ENCODE results near the gene RAD23B. TPM values are rescaled to one million over a fixed set of nuclear protein-coding genes. Genes with fewer than 3 reads are reported as not detected.

RAD23B gene
- total RNA-seq, 1 donor from 2014 or later: 92.4 TPM

GRCh38 chr9:107342476-107343161 is 59.5 kb downstream of the RAD23B start:
- peaks cover 0 to 6% (median 2%) of the 10 kb centered on the region in 3 donors for H3K36me3 ChIP-seq (ENCODE audit: control insufficient read depth in 3 of 3, insufficient read depth in 3 of 3, low read length in 3 of 3)
- H3K9ac ChIP-seq (ENCODE audit: low read depth in 1 of 3, low read length in 3 of 3): no peak overlapping the region
- H3K9me3 ChIP-seq (ENCODE audit: control insufficient read depth in 3 of 3, low read length in 3 of 3): no peaks in the 10 kb centered on the region
- no peaks in the 10 kb centered on the region for H3K27me3 ChIP-seq (ENCODE audit: control insufficient read depth in 3 of 3, insufficient read depth in 3 of 3, low read length in 3 of 3)
- peaks cover 10 to 20% (median 10%) of the 10 kb centered on the region in 3 donors for H3K4me1 ChIP-seq (ENCODE audit: control insufficient read depth in 3 of 3, insufficient read depth in 3 of 3, low read length in 3 of 3)
- H3K4me3 ChIP-seq (ENCODE audit: low read length in 3 of 3): no peak overlapping the region
- no peak overlapping the region for H3K27ac ChIP-seq (ENCODE audit: low read depth, low read length)

- H3K27ac ChIP-seq (ENCODE audit: low read depth, low read length): no peak overlapping the region
These were observed 62.2 kb downstream of the RAD23B start for GRCh38 chr9:107345327-107345726.

GRCh38 chr9:107348836-107349235 is 65.8 kb downstream of the RAD23B start:
- H3K4me1 ChIP-seq (ENCODE audit: control insufficient read depth in 3 of 3, insufficient read depth in 3 of 3, low read length in 3 of 3): peaks cover 0 to 6% (median 0%) of the 10 kb centered on the region in 3 donors
- no peak overlapping the region for H3K9ac ChIP-seq (ENCODE audit: low read depth in 1 of 3, low read length in 3 of 3)
- H3K36me3 ChIP-seq (ENCODE audit: control insufficient read depth in 3 of 3, insufficient read depth in 3 of 3, low read length in 3 of 3): no peaks in the 10 kb centered on the region
- no peaks in the 10 kb centered on the region for H3K9me3 ChIP-seq (ENCODE audit: control insufficient read depth in 3 of 3, low read length in 3 of 3)
- no peak overlapping the region for H3K27ac ChIP-seq (ENCODE audit: low read depth, low read length)
- H3K27me3 ChIP-seq (ENCODE audit: control insufficient read depth in 3 of 3, insufficient read depth in 3 of 3, low read length in 3 of 3): peaks cover 0 to 2% (median 0%) of the 10 kb centered on the region in 3 donors
- no peak overlapping the region for H3K4me3 ChIP-seq (ENCODE audit: low read length in 3 of 3)

More at GRCh38 chr9:107345327-107345726, 62.2 kb downstream of the RAD23B start:
- Histone ChIP-seq H3K4me3 (ENCODE audit: low read length in 3 of 3) (peak overlapping the region in 1 of 3 donors; percentile 19), H3K9ac (ENCODE audit: low read depth in 1 of 3, low read length in 3 of 3) (peak overlapping the region in 1 of 3 donors; percentile 13), H3K27me3 (ENCODE audit: control insufficient read depth in 3 of 3, insufficient read depth in 3 of 3, low read length in 3 of 3) (peaks cover 0 to 2% (median 0%) of the 10 kb centered on the region in 3 donors), H3K36me3 (ENCODE audit: control insufficient read depth in 3 of 3, insufficient read depth in 3 of 3, low read length in 3 of 3) (no peaks in the 10 kb centered on the region), H3K9me3 (ENCODE audit: control insufficient read depth in 3 of 3, low read length in 3 of 3) (no peaks in the 10 kb centered on the region), H3K4me1 (ENCODE audit: control insufficient read depth in 3 of 3, insufficient read depth in 3 of 3, low read length in 3 of 3) (peaks cover 0 to 6% (median 5%) of the 10 kb centered on the region in 3 donors)

GRCh38 chr9:107350443-107350842 is 67.4 kb downstream of the RAD23B start:
- peaks cover 0 to 3% (median 0%) of the 10 kb centered on the region in 3 donors for H3K4me1 ChIP-seq (ENCODE audit: control insufficient read depth in 3 of 3, insufficient read depth in 3 of 3, low read length in 3 of 3)
- no peaks in the 10 kb centered on the region for H3K9me3 ChIP-seq (ENCODE audit: control insufficient read depth in 3 of 3, low read length in 3 of 3)
- H3K27ac ChIP-seq (ENCODE audit: low read depth, low read length): no peak overlapping the region
- no peaks in the 10 kb centered on the region for H3K36me3 ChIP-seq (ENCODE audit: control insufficient read depth in 3 of 3, insufficient read depth in 3 of 3, low read length in 3 of 3)
- H3K9ac ChIP-seq (ENCODE audit: low read depth in 1 of 3, low read length in 3 of 3): no peak overlapping the region
- H3K4me3 ChIP-seq (ENCODE audit: low read length in 3 of 3): no peak overlapping the region
- peaks cover 0 to 2% (median 0%) of the 10 kb centered on the region in 3 donors for H3K27me3 ChIP-seq (ENCODE audit: control insufficient read depth in 3 of 3, insufficient read depth in 3 of 3, low read length in 3 of 3)

- no peak overlapping the region for H3K27ac ChIP-seq (ENCODE audit: low read depth, low read length)
- H3K36me3 ChIP-seq (ENCODE audit: control insufficient read depth in 3 of 3, insufficient read depth in 3 of 3, low read length in 3 of 3): no peaks in the 10 kb centered on the region
- H3K4me3 ChIP-seq (ENCODE audit: low read length in 3 of 3): no peak overlapping the region
- no peak overlapping the region for H3K9ac ChIP-seq (ENCODE audit: low read depth in 1 of 3, low read length in 3 of 3)
- no peaks in the 10 kb centered on the region for H3K9me3 ChIP-seq (ENCODE audit: control insufficient read depth in 3 of 3, low read length in 3 of 3)
- H3K27me3 ChIP-seq (ENCODE audit: control insufficient read depth in 3 of 3, insufficient read depth in 3 of 3, low read length in 3 of 3): peaks cover 0 to 2% (median 0%) of the 10 kb centered on the region in 3 donors
- no peaks in the 10 kb centered on the region for H3K4me1 ChIP-seq (ENCODE audit: control insufficient read depth in 3 of 3, insufficient read depth in 3 of 3, low read length in 3 of 3)
These were observed 68.4 kb downstream of the RAD23B start for GRCh38 chr9:107351382-107352045.

- H3K36me3 ChIP-seq (ENCODE audit: control insufficient read depth in 3 of 3, insufficient read depth in 3 of 3, low read length in 3 of 3): no peaks in the 10 kb centered on the region
- no peak overlapping the region for H3K4me3 ChIP-seq (ENCODE audit: low read length in 3 of 3)
- no peaks in the 10 kb centered on the region for H3K4me1 ChIP-seq (ENCODE audit: control insufficient read depth in 3 of 3, insufficient read depth in 3 of 3, low read length in 3 of 3)
- no peak overlapping the region for H3K9ac ChIP-seq (ENCODE audit: low read depth in 1 of 3, low read length in 3 of 3)
- no peaks in the 10 kb centered on the region for H3K9me3 ChIP-seq (ENCODE audit: control insufficient read depth in 3 of 3, low read length in 3 of 3)
- H3K27ac ChIP-seq (ENCODE audit: low read depth, low read length): no peak overlapping the region
- H3K27me3 ChIP-seq (ENCODE audit: control insufficient read depth in 3 of 3, insufficient read depth in 3 of 3, low read length in 3 of 3): no peaks in the 10 kb centered on the region
These were observed 72.3 kb downstream of the RAD23B start for GRCh38 chr9:107355394-107355793.

- H3K4me3 ChIP-seq (ENCODE audit: low read length in 3 of 3): no peak overlapping the region
- no peak overlapping the region for H3K9ac ChIP-seq (ENCODE audit: low read depth in 1 of 3, low read length in 3 of 3)
- H3K4me1 ChIP-seq (ENCODE audit: control insufficient read depth in 3 of 3, insufficient read depth in 3 of 3, low read length in 3 of 3): no peaks in the 10 kb centered on the region
- H3K9me3 ChIP-seq (ENCODE audit: control insufficient read depth in 3 of 3, low read length in 3 of 3): no peaks in the 10 kb centered on the region
- no peaks in the 10 kb centered on the region for H3K36me3 ChIP-seq (ENCODE audit: control insufficient read depth in 3 of 3, insufficient read depth in 3 of 3, low read length in 3 of 3)
- no peak overlapping the region for H3K27ac ChIP-seq (ENCODE audit: low read depth, low read length)
- H3K27me3 ChIP-seq (ENCODE audit: control insufficient read depth in 3 of 3, insufficient read depth in 3 of 3, low read length in 3 of 3): no peaks in the 10 kb centered on the region
These were observed 75.9 kb downstream of the RAD23B start for GRCh38 chr9:107358986-107359385.

- H3K36me3 ChIP-seq (ENCODE audit: control insufficient read depth in 3 of 3, insufficient read depth in 3 of 3, low read length in 3 of 3): no peaks in the 10 kb centered on the region
These were observed 77.0 kb downstream of the RAD23B start for GRCh38 chr9:107360098-107360497.

GRCh38 chr9:107361816-107362215 is 78.7 kb downstream of the RAD23B start:
- no peak overlapping the region for H3K9ac ChIP-seq (ENCODE audit: low read depth in 1 of 3, low read length in 3 of 3)
- H3K36me3 ChIP-seq (ENCODE audit: control insufficient read depth in 3 of 3, insufficient read depth in 3 of 3, low read length in 3 of 3): no peaks in the 10 kb centered on the region
- no peaks in the 10 kb centered on the region for H3K4me1 ChIP-seq (ENCODE audit: control insufficient read depth in 3 of 3, insufficient read depth in 3 of 3, low read length in 3 of 3)
- H3K27ac ChIP-seq (ENCODE audit: low read depth, low read length): no peak overlapping the region
- H3K9me3 ChIP-seq (ENCODE audit: control insufficient read depth in 3 of 3, low read length in 3 of 3): no peaks in the 10 kb centered on the region
- no peaks in the 10 kb centered on the region for H3K27me3 ChIP-seq (ENCODE audit: control insufficient read depth in 3 of 3, insufficient read depth in 3 of 3, low read length in 3 of 3)
- no peak overlapping the region for H3K4me3 ChIP-seq (ENCODE audit: low read length in 3 of 3)

More at GRCh38 chr9:107360098-107360497, 77.0 kb downstream of the RAD23B start:
- no peak overlapping the region for H3K4me3 ChIP-seq (ENCODE audit: low read length in 3 of 3)
- H3K9me3 ChIP-seq (ENCODE audit: control insufficient read depth in 3 of 3, low read length in 3 of 3): no peaks in the 10 kb centered on the region
- no peak overlapping the region for H3K9ac ChIP-seq (ENCODE audit: low read depth in 1 of 3, low read length in 3 of 3)
- H3K27ac ChIP-seq (ENCODE audit: low read depth, low read length): no peak overlapping the region
- H3K4me1 ChIP-seq (ENCODE audit: control insufficient read depth in 3 of 3, insufficient read depth in 3 of 3, low read length in 3 of 3): no peaks in the 10 kb centered on the region
- H3K27me3 ChIP-seq (ENCODE audit: control insufficient read depth in 3 of 3, insufficient read depth in 3 of 3, low read length in 3 of 3): no peaks in the 10 kb centered on the region

GRCh38 chr9:107363516-107364152 is 80.6 kb downstream of the RAD23B start:
- no peaks in the 10 kb centered on the region for H3K9me3 ChIP-seq (ENCODE audit: control insufficient read depth in 3 of 3, low read length in 3 of 3)
- H3K27ac ChIP-seq (ENCODE audit: low read depth, low read length): no peak overlapping the region
- H3K36me3 ChIP-seq (ENCODE audit: control insufficient read depth in 3 of 3, insufficient read depth in 3 of 3, low read length in 3 of 3): no peaks in the 10 kb centered on the region

More at GRCh38 chr9:107363516-107364152, 80.6 kb downstream of the RAD23B start:
- no peak overlapping the region for H3K9ac ChIP-seq (ENCODE audit: low read depth in 1 of 3, low read length in 3 of 3)
- no peak overlapping the region for H3K4me3 ChIP-seq (ENCODE audit: low read length in 3 of 3)
- no peaks in the 10 kb centered on the region for H3K27me3 ChIP-seq (ENCODE audit: control insufficient read depth in 3 of 3, insufficient read depth in 3 of 3, low read length in 3 of 3)
- no peaks in the 10 kb centered on the region for H3K4me1 ChIP-seq (ENCODE audit: control insufficient read depth in 3 of 3, insufficient read depth in 3 of 3, low read length in 3 of 3)
